H1 (cell line): Measurements from ENCODE around the gene WDR19. TPM values are rescaled to one million over a fixed set of nuclear protein-coding genes. Genes with fewer than 3 reads are reported as not detected.

Experiments
- CTCF ChIA-PET: fragments of 300-600 bp; sonication (Branson Sonifier 250); formaldehyde crosslinking; loops from one replicate; lab custom pipeline; 2021; ENCODE audit not compliant: partially characterized antibody; lab: Charles Lee
- POLR2A ChIA-PET: fragments of 300-600 bp; sonication (Branson Sonifier 250); formaldehyde crosslinking; loops from one replicate; lab custom pipeline; 2021; ENCODE audit warnings: inconsistent platforms; ENCODE audit not compliant: partially characterized antibody; lab: Charles Lee
- DNase-seq, 2 experiments: peaks; one replicate each; pipeline versions ENCODE4 v3.0.0 to v3.0.0-alpha.2; 2010 to 2022; ENCODE audit warnings: low spot score in 2 of 2, low read depth in 1 of 2, mixed read lengths in 1 of 2
- FAIRE-seq: peaks from 2 replicates; lab custom pipeline; 2011; peaks lifted over from hg19 to GRCh38; lab: Jason Lieb, UNC
- H2AFZ ChIP-seq: 2 replicates; pipeline ENCODE4 v1.8.1; 2012; ENCODE audit warnings: low read length, inconsistent platforms
- H2AK5ac ChIP-seq: 2 replicates; pipeline ENCODE4 v1.6.1; 2013; ENCODE audit warnings: low read depth, low read length
- H2BK120ac ChIP-seq: replicated peaks from 2 replicates; pipeline ENCODE3; 2013; ENCODE audit warnings: low read depth, low read length, inconsistent platforms
- H2BK12ac ChIP-seq: 2 replicates; pipeline ENCODE4 v1.6.1; 2013; ENCODE audit warnings: low read depth, low read length
- H2BK15ac ChIP-seq: 2 replicates; pipeline ENCODE4 v1.6.1; 2013; ENCODE audit warnings: low read length
- H2BK20ac ChIP-seq: 2 replicates; pipeline ENCODE4 v1.6.1; 2013; ENCODE audit warnings: low read length
- H2BK5ac ChIP-seq: 2 replicates; pipeline ENCODE4 v1.6.1; 2013; ENCODE audit warnings: low read depth, low read length
- H3K14ac ChIP-seq: 2 replicates; pipeline ENCODE4 v1.6.1; 2013; ENCODE audit warnings: inconsistent platforms; ENCODE audit not compliant: insufficient read length
- H3K18ac ChIP-seq: 2 replicates; pipeline ENCODE4 v1.6.1; 2013; ENCODE audit warnings: low read length; ENCODE audit errors: extremely low read depth
- H3K23ac ChIP-seq: 2 replicates; pipeline ENCODE4 v1.6.1; 2013; ENCODE audit warnings: inconsistent platforms; ENCODE audit not compliant: insufficient read length
- H3K23me2 ChIP-seq: 2 replicates; pipeline ENCODE4 v1.6.1; 2013; ENCODE audit warnings: low read depth, low read length
- H3K27ac ChIP-seq: 2 replicates; pipeline ENCODE4 v1.6.1; 2011; ENCODE audit warnings: low read depth, low read length, inconsistent platforms
- H3K27me3 ChIP-seq, 4 experiments: replicated peaks in 1 of 4; 1 replicate in 1 of 4; 2 replicates in 3 of 4; pipeline versions ENCODE4 v1.6.1 to v1.8.1; 2011 to 2013; ENCODE audit warnings: low read length in 3 of 4, mild to moderate bottlenecking in 3 of 4, inconsistent platforms in 2 of 4, mixed read lengths in 2 of 4, moderate library complexity in 1 of 4; ENCODE audit not compliant: control insufficient read depth in 3 of 4, insufficient read depth in 3 of 4; ENCODE audit errors: extremely low read depth in 1 of 4
- H3K36me3 ChIP-seq, 4 experiments: 2 replicates each; pipeline versions ENCODE4 v1.6.1 to v1.8.1; 2011 to 2013; ENCODE audit warnings: mild to moderate bottlenecking in 4 of 4, low read length in 3 of 4, moderate library complexity in 2 of 4, control low read depth in 1 of 4, inconsistent platforms in 1 of 4; ENCODE audit not compliant: insufficient read depth in 4 of 4, control insufficient read depth in 2 of 4
- H3K4ac ChIP-seq: replicated peaks from 2 replicates; pipeline ENCODE3; 2013; ENCODE audit warnings: low read length, low read depth, mixed read lengths, inconsistent platforms; ENCODE audit not compliant: insufficient read length
- H3K4me1 ChIP-seq, 4 experiments: replicated peaks in 1 of 4; 1 replicate in 1 of 4; 2 replicates in 3 of 4; pipeline versions ENCODE4 v1.6.1 to v1.8.1; 2011 to 2013; ENCODE audit warnings: low read length in 3 of 4, inconsistent platforms in 2 of 4, mixed read lengths in 1 of 4; ENCODE audit not compliant: insufficient read depth in 4 of 4, control insufficient read depth in 3 of 4
- H3K4me2 ChIP-seq, 2 experiments: 2 replicates each; pipeline versions ENCODE4 v1.6.1 to v1.8.1; 2011 to 2013; ENCODE audit warnings: low read depth in 2 of 2, low read length in 2 of 2, control low read depth in 1 of 2, inconsistent platforms in 1 of 2, mild to moderate bottlenecking in 1 of 2; ENCODE audit not compliant: insufficient read depth in 1 of 2
- H3K4me3 ChIP-seq, 4 experiments: fragments of 200-600, 300-600 bp in 1 of 4; sonication (generic), shearing (Covaris generic), sonication (Bioruptor Twin) in 1 of 4; 2 replicates each; pipeline versions ENCODE4 v1.5.1 to v1.8.1; 2011 to 2016; ENCODE audit warnings: low read length in 4 of 4, low read depth in 3 of 4, control low read depth in 2 of 4, inconsistent platforms in 2 of 4, mild to moderate bottlenecking in 2 of 4, mixed read lengths in 1 of 4, moderate library complexity in 1 of 4; ENCODE audit not compliant: insufficient read depth in 2 of 4; ENCODE audit errors: extremely low read depth in 1 of 4
- H3K56ac ChIP-seq: replicated peaks from 2 replicates; pipeline ENCODE3; 2013; ENCODE audit warnings: low read depth, mild to moderate bottlenecking, mixed read lengths, low read length, inconsistent platforms; ENCODE audit not compliant: insufficient read length
- H3K79me1 ChIP-seq: 2 replicates; pipeline ENCODE4 v1.6.1; 2013; ENCODE audit warnings: low read depth, low read length, control low read depth
- H3K79me2 ChIP-seq, 2 experiments: 2 replicates each; pipeline versions ENCODE4 v1.6.1 to v1.8.1; 2012 to 2013; ENCODE audit warnings: low read length in 2 of 2, mild to moderate bottlenecking in 2 of 2, inconsistent platforms in 1 of 2; ENCODE audit not compliant: insufficient read depth in 2 of 2, control insufficient read depth in 1 of 2
- H3K9ac ChIP-seq, 4 experiments: replicated peaks in 1 of 4; 1 replicate in 1 of 4; 2 replicates in 3 of 4; pipeline versions ENCODE4 v1.6.1 to v1.8.1; 2011 to 2013; ENCODE audit warnings: low read depth in 3 of 4, low read length in 3 of 4, control low read depth in 2 of 4, mild to moderate bottlenecking in 2 of 4, moderate library complexity in 2 of 4, inconsistent platforms in 1 of 4; ENCODE audit errors: extremely low read depth in 1 of 4
- H3K9me3 ChIP-seq, 2 experiments: 2 replicates each; pipeline versions ENCODE4 v1.6.1 to v1.8.1; 2012 to 2013; ENCODE audit warnings: mild to moderate bottlenecking in 2 of 2, moderate library complexity in 2 of 2, control low read depth in 1 of 2, inconsistent platforms in 1 of 2, low read depth in 1 of 2, low read length in 1 of 2, mixed read lengths in 1 of 2; ENCODE audit not compliant: insufficient read depth in 2 of 2
- H4K20me1 ChIP-seq, 2 experiments: replicated peaks in 1 of 2; 2 replicates each; pipeline versions ENCODE3 to v1.8.1; 2011 to 2013; ENCODE audit warnings: inconsistent platforms in 2 of 2, low read length in 2 of 2, mild to moderate bottlenecking in 1 of 2; ENCODE audit not compliant: insufficient read depth in 2 of 2, control insufficient read depth in 1 of 2
- H4K5ac ChIP-seq: 2 replicates; pipeline ENCODE4 v1.6.1; 2013; ENCODE audit warnings: low read length, low read depth, mixed read lengths, inconsistent platforms; ENCODE audit not compliant: insufficient read length
- H4K8ac ChIP-seq: 2 replicates; pipeline ENCODE4 v1.8.0; 2013; ENCODE audit warnings: mild to moderate bottlenecking, moderate library complexity, low read length, inconsistent platforms; ENCODE audit not compliant: insufficient read depth; ENCODE audit errors: extremely low read depth
- H4K91ac ChIP-seq: replicated peaks from 2 replicates; pipeline ENCODE3; 2013; ENCODE audit warnings: low read length, mixed read lengths, inconsistent platforms; ENCODE audit not compliant: insufficient read length
- CBX5 ChIP-seq: fragments of 300-800, 300-1000 bp; sonication (generic); IDR thresholded peaks from 2 replicates; pipeline ENCODE4 v1.7.1; 2016; ENCODE audit warnings: antibody characterized with exemption, low read length, low read depth
- CREB1 ChIP-seq: IDR thresholded peaks from 2 replicates; pipeline ENCODE4 v1.6.1; 2012; ENCODE audit warnings: inconsistent platforms
- CTBP2 ChIP-seq: IDR thresholded peaks from 2 replicates; pipeline ENCODE4 v1.7.0; 2011; ENCODE audit warnings: borderline replicate concordance, mild to moderate bottlenecking, moderate library complexity, mixed read lengths, low read length; ENCODE audit not compliant: insufficient read depth, insufficient read length
- POLR2A ChIP-seq, 2 experiments: IDR thresholded peaks; 1 replicate in 1 of 2; 2 replicates in 1 of 2; pipeline ENCODE4 v1.6.1; 2011; ENCODE audit warnings: low read depth in 2 of 2, low read length in 2 of 2, mild to moderate bottlenecking in 2 of 2; ENCODE audit errors: control extremely low read depth in 1 of 2
- WGBS, 2 experiments: shearing (Covaris generic) in 1 of 2; methylation state at CpG; one replicate each; pipeline versions ENCODE4 v1.1.6 to v1.1.7; 2013 to 2015; ENCODE audit warnings: low lambda C conversion rate in 2 of 2, mixed read lengths in 2 of 2, inconsistent platforms in 1 of 2, low coverage in 1 of 2, missing lambda C conversion rate in 1 of 2; ENCODE audit not compliant: insufficient replicate concordance in 2 of 2, insufficient coverage in 1 of 2, insufficient read length in 1 of 2; ENCODE audit errors: extremely low coverage in 1 of 2, missing lambda C conversion rate in 1 of 2; 5-methylcytosine and 5-hydroxymethylcytosine counted together
- polyA plus RNA-seq, 7 experiments: library from polyadenylated mRNA; depleted of rRNA in 3 of 7; stranded (reverse) in 5 of 7; unstranded in 2 of 7; fragments of >200 nt in 5 of 7; fragments of 200-250 nt in 2 of 7; gene quantifications; 1 replicate in 5 of 7; 2 replicates in 1 of 7; 4 replicates in 1 of 7; pipeline versions ENCODE4 v1.2.1 to v1.2.3, GENCODE V29; 2011 to 2013; ENCODE audit warnings: missing spikeins in 2 of 7, mixed read lengths in 2 of 7
- total RNA-seq: library from RNA; stranded (reverse); fragmentation: NEBNext Ultra II Directional; extraction: Animal tissue kit (Norgen Biotek cat#: 25700); gene quantifications from 2 replicates; pipeline ENCODE4 v1.2.1, GENCODE V29; 2021

The WDR19 gene
- total and polyA plus RNA-seq, 2 of the 8 experiments (the other 6 are each of a cell fraction or from before 2014, with no cell fraction given) = 22.2 to 23.3 TPM

DNA sequence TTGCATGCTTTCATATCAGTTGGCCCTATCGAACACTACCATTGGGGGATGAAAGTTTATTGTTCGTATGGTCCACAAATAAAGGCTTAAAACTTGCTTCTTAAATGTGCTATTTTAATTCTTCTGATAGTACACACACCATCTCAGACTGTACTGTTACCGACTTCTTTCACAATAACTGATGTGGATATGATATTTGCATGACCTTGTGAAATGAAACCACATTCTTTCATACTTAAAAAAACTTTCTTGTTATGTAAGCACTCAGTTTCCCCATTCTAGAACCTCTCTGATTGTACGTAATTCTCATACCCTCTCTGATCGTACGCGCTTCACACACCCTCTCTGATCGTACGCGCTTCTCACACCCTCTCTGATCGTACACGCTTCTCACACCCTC, 12.0 kb upstream of the WDR19 start:
- no peak for DNase-seq
- H3K14ac ChIP-seq = no peak overlapping the region
- H4K8ac ChIP-seq = no peak overlapping the region
- H3K79me2 ChIP-seq = no peaks in the 10 kb centered on the region
- no peaks in the 10 kb centered on the region for H3K9me3 ChIP-seq
- H2BK20ac ChIP-seq = no peak overlapping the region
- H2BK12ac ChIP-seq = no peak overlapping the region
- H3K27ac ChIP-seq = no peak overlapping the region
- no peaks in the 10 kb centered on the region for H3K27me3 ChIP-seq
- H3K4me2 ChIP-seq = no peak overlapping the region
- H2BK15ac ChIP-seq = no peak overlapping the region
- no peak overlapping the region for H3K4ac ChIP-seq
- H3K9ac ChIP-seq = no peak overlapping the region
- H3K79me1 ChIP-seq = no peaks in the 10 kb centered on the region
- H4K91ac ChIP-seq = no peak overlapping the region
- no peak overlapping the region for H3K56ac ChIP-seq
- H2AFZ ChIP-seq = no peak overlapping the region
- WGBS, 2 experiments = 96 to 100% methylated on average over 3 to 12 of the region's 12 CpGs
- H3K4me3 ChIP-seq = no peak overlapping the region
- TF ChIP-seq POLR2A (IDR thresholded peaks at IDR 0.05; ENCODE audit: control extremely low read depth in 1 of 2, low read depth in 2 of 2, low read length in 2 of 2) (no peak), CBX5 (no peak), CREB1 (no peak), CTBP2 (no peak)
- H2BK5ac ChIP-seq = no peak overlapping the region
- peaks cover 0 to 3% (median 0%) of the 10 kb centered on the region in 4 experiments; a peak in 3 of 7 replicates for H3K4me1 ChIP-seq
- no peaks in the 10 kb centered on the region for H3K23me2 ChIP-seq
- no peak overlapping the region for H2BK120ac ChIP-seq
- no peak overlapping the region for H3K23ac ChIP-seq
- H3K36me3 ChIP-seq = no peaks in the 10 kb centered on the region
- H2AK5ac ChIP-seq = no peak overlapping the region
- no peak overlapping the region for H4K5ac ChIP-seq
- CTCF ChIA-PET = no interaction called here
- POLR2A ChIA-PET = no interaction called here
- no peaks in the 10 kb centered on the region for H4K20me1 ChIP-seq
- FAIRE-seq = no peak
- H3K18ac ChIP-seq = no peak overlapping the region
